SU-DHL-6 (cell line): Measurements from ENCODE around the gene FAM83G.

Experiments used
- EZH2phosphoT487 ChIP-seq: fragments of 200-600 bp; sonication (generic), shearing (Covaris generic); conservative IDR thresholded peaks from 2 replicates; pipeline ENCODE4 v1.6.1; 2018; ENCODE audit warnings: mild to moderate bottlenecking, antibody characterized with exemption, low read length, moderate library complexity, mixed read lengths
- TF ChIP-seq, protein P1 (sequence below): fragments of 200-600 bp; sonication (generic); IDR thresholded peaks from one replicate; pipeline ENCODE4 v1.5.1; 2017; ENCODE audit warnings: antibody characterized with exemption, mild to moderate bottlenecking, low read length, moderate library complexity; ENCODE audit not compliant: insufficient read depth, poor library complexity, severe bottlenecking

DNA sequence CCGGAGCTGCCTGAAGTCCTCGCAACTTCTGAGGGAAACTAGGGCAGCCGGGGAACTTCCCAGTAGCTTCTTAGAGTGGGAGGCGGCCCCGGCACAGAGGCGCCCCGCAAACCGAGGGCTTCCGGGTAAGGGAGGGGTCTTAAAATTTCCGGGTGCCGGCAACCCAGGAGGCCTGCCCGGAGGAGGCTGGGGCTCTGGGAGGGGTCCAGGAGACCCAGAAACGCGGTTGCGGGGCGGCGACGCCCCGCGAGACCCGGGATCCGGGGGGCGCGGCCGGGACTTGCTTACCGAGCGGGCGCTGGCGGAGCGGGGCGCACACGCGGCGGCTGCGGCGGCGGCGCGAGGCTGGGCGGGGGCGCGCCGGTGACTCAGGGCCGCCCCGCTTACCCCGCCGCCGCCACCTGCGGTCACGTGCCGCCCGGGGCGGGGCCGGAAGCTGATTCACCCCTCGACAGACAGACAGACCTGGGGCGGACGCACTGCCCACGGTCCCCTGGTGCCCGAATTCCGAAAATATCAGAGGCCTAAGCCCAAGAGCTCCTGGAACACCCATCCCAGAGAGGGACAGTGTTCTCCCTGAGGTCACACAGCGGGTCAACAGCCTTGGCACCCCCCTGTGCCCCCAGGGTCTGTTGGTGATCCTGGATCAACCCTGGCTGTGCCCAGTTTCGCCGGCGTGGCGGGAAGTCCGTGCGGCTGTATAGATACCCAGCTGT is at the start of gene FAM83G:
- TF ChIP-seq, protein P1, sequence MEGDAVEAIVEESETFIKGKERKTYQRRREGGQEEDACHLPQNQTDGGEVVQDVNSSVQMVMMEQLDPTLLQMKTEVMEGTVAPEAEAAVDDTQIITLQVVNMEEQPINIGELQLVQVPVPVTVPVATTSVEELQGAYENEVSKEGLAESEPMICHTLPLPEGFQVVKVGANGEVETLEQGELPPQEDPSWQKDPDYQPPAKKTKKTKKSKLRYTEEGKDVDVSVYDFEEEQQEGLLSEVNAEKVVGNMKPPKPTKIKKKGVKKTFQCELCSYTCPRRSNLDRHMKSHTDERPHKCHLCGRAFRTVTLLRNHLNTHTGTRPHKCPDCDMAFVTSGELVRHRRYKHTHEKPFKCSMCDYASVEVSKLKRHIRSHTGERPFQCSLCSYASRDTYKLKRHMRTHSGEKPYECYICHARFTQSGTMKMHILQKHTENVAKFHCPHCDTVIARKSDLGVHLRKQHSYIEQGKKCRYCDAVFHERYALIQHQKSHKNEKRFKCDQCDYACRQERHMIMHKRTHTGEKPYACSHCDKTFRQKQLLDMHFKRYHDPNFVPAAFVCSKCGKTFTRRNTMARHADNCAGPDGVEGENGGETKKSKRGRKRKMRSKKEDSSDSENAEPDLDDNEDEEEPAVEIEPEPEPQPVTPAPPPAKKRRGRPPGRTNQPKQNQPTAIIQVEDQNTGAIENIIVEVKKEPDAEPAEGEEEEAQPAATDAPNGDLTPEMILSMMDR = no peak
- no peak for TF ChIP-seq EZH2phosphoT487
